ENCODE data around the gene NEK6. TPM values are rescaled to one million over a fixed set of nuclear protein-coding genes. Genes with fewer than 3 reads are reported as not detected.

NEK6 gene
- total RNA-seq, 6 donors from 2014 or later, result 33.8 to 144 (median 59.7) TPM

DNA sequence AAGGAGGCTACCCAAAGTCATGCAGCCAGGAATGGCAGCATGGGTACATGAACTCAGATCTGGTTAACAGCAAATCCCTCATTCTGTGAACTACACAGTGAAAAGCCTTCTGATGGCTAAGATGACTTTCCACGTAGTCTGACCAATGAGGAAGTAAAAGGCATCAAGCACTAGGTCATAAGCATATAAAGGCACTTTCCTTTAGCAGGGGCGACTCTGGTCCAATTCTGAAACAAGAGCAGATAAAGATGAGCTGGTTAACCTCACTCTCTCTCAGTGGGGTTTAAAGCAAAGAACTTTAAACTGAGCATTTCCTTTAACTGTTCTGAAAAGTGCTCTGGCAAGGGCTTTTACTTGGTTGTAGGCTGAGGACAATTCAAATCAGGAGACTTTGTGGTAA is 136.4 kb downstream of the NEK6 start:
- WGBS, 2 donors, result 59 to 65% methylated on average over 2 of the region's 2 CpGs
- Histone ChIP-seq H3K36me3 (peaks cover 0 to 9% (median 7%) of the 10 kb centered on the region in 4 donors), H3K27ac (no peak overlapping the region), H3K4me3 (no peak overlapping the region), H3K4me1 (peaks cover 13 to 36% (median 22%) of the 10 kb centered on the region in 4 donors), H3K27me3 (no peaks in the 10 kb centered on the region), H3K9me3 (no peaks in the 10 kb centered on the region)
- DNase-seq (no peak), ATAC-seq (ENCODE audit: low FRiP score in 2 of 2) (no peak)
- TF ChIP-seq POLR2A (IDR thresholded peaks at IDR 0.05), result no peak
- TF ChIP-seq EP300 (IDR thresholded peaks at IDR 0.05), result no peak
- TF ChIP-seq POLR2AphosphoS5 (IDR thresholded peaks at IDR 0.05), result no peak
- TF ChIP-seq, protein P1, sequence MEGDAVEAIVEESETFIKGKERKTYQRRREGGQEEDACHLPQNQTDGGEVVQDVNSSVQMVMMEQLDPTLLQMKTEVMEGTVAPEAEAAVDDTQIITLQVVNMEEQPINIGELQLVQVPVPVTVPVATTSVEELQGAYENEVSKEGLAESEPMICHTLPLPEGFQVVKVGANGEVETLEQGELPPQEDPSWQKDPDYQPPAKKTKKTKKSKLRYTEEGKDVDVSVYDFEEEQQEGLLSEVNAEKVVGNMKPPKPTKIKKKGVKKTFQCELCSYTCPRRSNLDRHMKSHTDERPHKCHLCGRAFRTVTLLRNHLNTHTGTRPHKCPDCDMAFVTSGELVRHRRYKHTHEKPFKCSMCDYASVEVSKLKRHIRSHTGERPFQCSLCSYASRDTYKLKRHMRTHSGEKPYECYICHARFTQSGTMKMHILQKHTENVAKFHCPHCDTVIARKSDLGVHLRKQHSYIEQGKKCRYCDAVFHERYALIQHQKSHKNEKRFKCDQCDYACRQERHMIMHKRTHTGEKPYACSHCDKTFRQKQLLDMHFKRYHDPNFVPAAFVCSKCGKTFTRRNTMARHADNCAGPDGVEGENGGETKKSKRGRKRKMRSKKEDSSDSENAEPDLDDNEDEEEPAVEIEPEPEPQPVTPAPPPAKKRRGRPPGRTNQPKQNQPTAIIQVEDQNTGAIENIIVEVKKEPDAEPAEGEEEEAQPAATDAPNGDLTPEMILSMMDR (IDR thresholded peaks at IDR 0.05), result no peak

DNA sequence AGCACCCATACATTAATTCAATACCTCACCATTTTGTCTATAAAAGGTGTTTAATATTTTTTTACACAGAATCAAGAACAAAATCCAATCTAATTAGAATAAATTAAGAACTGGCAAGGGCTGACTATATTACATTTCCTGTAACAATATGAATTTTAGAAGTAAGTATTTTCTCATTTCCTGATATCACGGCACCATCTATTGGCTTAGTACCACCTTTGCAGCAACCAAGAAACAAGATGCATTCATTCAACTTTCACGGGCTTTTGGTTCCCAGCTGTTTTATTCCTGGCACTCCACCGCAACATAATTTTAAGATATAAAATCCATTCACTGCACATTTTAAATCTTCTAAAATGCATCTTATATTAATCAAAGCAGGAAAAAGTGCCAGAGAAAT is 136.8 kb downstream of the NEK6 start:
- Histone ChIP-seq H3K27me3 (no peaks in the 10 kb centered on the region), H3K4me1 (peaks cover 12 to 36% (median 20%) of the 10 kb centered on the region in 4 donors), H3K27ac (no peak overlapping the region), H3K36me3 (peaks cover 0 to 9% (median 7%) of the 10 kb centered on the region in 4 donors), H3K9me3 (no peaks in the 10 kb centered on the region), H3K4me3 (no peak overlapping the region)
- no peak for TF ChIP-seq EP300 (IDR thresholded peaks at IDR 0.05)
- no peak for TF ChIP-seq POLR2AphosphoS5 (IDR thresholded peaks at IDR 0.05)
- TF ChIP-seq, protein P1 (IDR thresholded peaks at IDR 0.05), result no peak
- no peak for TF ChIP-seq POLR2A (IDR thresholded peaks at IDR 0.05)
- ATAC-seq (ENCODE audit: low FRiP score in 2 of 2), result no peak
- 79 to 82% methylated on average over 3 of the region's 3 CpGs for WGBS, 2 donors
- no peak for DNase-seq

DNA sequence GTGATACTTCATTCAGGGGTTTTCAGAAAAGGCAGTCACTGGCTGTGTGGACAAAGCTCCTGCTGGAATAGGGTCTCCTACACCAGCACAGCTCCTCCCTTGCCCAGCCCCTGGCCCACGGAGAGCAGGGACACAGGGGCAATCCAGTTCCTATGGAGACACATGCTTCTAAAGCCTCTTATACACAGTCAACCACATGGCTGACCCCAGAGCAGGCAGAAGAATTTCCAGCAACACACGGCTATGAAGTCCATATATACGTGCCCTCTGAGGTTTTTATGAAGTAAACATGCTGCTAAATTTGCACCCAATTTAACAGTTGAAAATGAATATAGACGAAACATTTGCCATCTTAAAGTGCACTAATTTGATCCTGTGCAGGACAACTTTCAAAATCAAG is 138.1 kb downstream of the NEK6 start:
- H3K4me3 ChIP-seq, result no peak overlapping the region
- peaks cover 0 to 15% (median 9%) of the 10 kb centered on the region in 4 donors for H3K36me3 ChIP-seq
- TF ChIP-seq POLR2AphosphoS5 (IDR thresholded peaks at IDR 0.05) (no peak), POLR2A (IDR thresholded peaks at IDR 0.05) (no peak), EP300 (IDR thresholded peaks at IDR 0.05) (no peak)
- TF ChIP-seq, protein P1 (IDR thresholded peaks at IDR 0.05), result no peak
- no peaks in the 10 kb centered on the region for H3K27me3 ChIP-seq
- H3K27ac ChIP-seq, result no peak overlapping the region
- DNase-seq (no peak), ATAC-seq (ENCODE audit: low FRiP score in 2 of 2) (no peak)
- WGBS, 2 donors, result 87 to 94% methylated on average over 4 of the region's 4 CpGs
- H3K4me1 ChIP-seq, result peaks cover 10 to 36% (median 15%) of the 10 kb centered on the region in 4 donors
- H3K9me3 ChIP-seq, result no peaks in the 10 kb centered on the region

DNA sequence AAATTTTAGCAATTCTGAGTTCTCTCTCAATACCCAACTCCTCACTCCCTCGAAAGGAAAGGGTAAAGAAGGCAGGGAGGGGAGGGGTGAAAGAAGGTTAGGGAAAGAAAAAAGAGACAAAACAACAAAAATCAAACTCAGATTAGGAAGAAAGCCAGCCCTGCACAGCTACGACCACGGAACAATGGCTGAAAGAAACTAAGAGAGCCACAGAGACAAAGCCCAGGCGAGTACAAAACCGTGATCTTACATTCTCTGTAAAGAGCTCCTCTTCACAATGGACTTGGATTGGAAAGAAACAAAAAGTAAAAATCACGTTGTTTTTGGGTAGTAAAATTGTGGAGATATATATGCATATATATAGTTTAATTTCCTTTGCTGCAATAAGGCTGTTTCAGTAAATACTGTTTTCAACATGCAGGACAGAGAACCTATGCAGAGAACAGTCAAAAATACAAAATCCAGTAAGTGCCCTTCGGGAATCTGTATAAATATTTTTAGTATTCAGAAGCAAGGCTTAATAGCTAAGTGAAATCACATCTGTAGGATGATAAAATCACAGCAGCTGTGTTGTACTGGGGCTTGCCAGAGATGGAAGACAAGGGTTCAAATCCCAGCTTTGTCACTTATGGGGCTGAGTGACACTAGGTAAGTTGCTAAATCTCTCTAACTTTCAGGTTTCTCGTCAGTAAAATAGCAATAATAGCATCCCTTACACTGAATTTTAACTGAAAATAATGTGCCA is 140.6 kb downstream of the NEK6 start:
- no peak for TF ChIP-seq EP300 (IDR thresholded peaks at IDR 0.05)
- TF ChIP-seq POLR2A (IDR thresholded peaks at IDR 0.05), result no peak
- TF ChIP-seq POLR2AphosphoS5 (IDR thresholded peaks at IDR 0.05), result no peak
- TF ChIP-seq, protein P1 (IDR thresholded peaks at IDR 0.05), result no peak
- WGBS, 2 donors, result 85 to 87% methylated on average over 8 of the region's 8 CpGs
- DNase-seq (no peak), ATAC-seq (ENCODE audit: low FRiP score in 2 of 2) (no peak)
- Histone ChIP-seq H3K4me3 (no peak overlapping the region), H3K27ac (no peak overlapping the region), H3K27me3 (no peaks in the 10 kb centered on the region), H3K9me3 (no peaks in the 10 kb centered on the region), H3K4me1 (peaks cover 0 to 15% (median 3%) of the 10 kb centered on the region in 4 donors), H3K36me3 (peaks cover 6 to 37% (median 23%) of the 10 kb centered on the region in 4 donors)

Data from upper lobe of left lung (tissue), 6 donors.